HCT116 (cell line): ENCODE measurements around the gene PFDN5. TPM values are rescaled to one million over a fixed set of nuclear protein-coding genes. Genes with fewer than 3 reads are reported as not detected.

ENCODE experiments used
- ATAC-seq: fragments of 200-7000 bp; cut with Tn5 transposase; 2 replicates; pipeline ENCODE4 v1.9.1; 2020; ENCODE audit warnings: mild to moderate bottlenecking, moderate library complexity
- BruUV-seq: library from RNA; stranded (reverse); fragments of 400-500 nt; replicated peaks from 2 replicates; lab custom pipeline; 2021; lab: Mats Ljungman, UMichigan
- CTCF ChIA-PET: fragments of 300-600 bp; sonication (Branson Sonifier 250); formaldehyde crosslinking; loops from one replicate; lab custom pipeline; 2021; ENCODE audit warnings: antibody characterized with exemption; lab: Charles Lee
- POLR2A ChIA-PET: fragments of 300-600, 350-600 bp; sonication (Branson Sonifier 250); formaldehyde crosslinking; loops from one replicate; lab custom pipeline; 2021; ENCODE audit warnings: antibody characterized with exemption; lab: Charles Lee
- RAD21 ChIA-PET, 2 experiments: fragments of 300-600 bp; sonication (Branson Sonifier 250); formaldehyde crosslinking; loops; one replicate each; lab custom pipeline; 2023; ENCODE audit warnings: low total read pairs in 2 of 2; ENCODE audit not compliant: uncharacterized antibody in 2 of 2, unreplicated experiment in 2 of 2, low non-redundant PET in 1 of 2; lab: Charles Lee
- DNase-seq: peaks from one replicate; pipeline ENCODE4 v3.0.0-alpha.2; 2010; ENCODE audit warnings: low read depth, low spot score
- H2AFZ ChIP-seq: fragments of 200-600 bp; shearing (Covaris generic), sonication (generic); 2 replicates; pipeline ENCODE4 v1.6.1; 2017; ENCODE audit warnings: low read depth, mixed run types, mixed read lengths, antibody characterized with exemption, low read length; ENCODE audit not compliant: poor library complexity, severe bottlenecking
- H3K27ac ChIP-seq: 2 replicates; pipeline ENCODE4 v1.5.1; 2012; ENCODE audit warnings: low read depth, low read length
- H3K27me3 ChIP-seq: fragments of 200-600 bp; sonication (generic); 2 replicates; pipeline ENCODE4 v1.6.1; 2016; ENCODE audit warnings: mixed run types, low read length, mixed read lengths; ENCODE audit not compliant: insufficient read depth
- H3K36me3 ChIP-seq, 2 experiments: fragments of 200-500 bp in 1 of 2; fragments of 200-600 bp in 1 of 2; sonication (Bioruptor generic) in 1 of 2; sonication (generic) in 1 of 2; 2 replicates each; pipeline versions ENCODE4 v1.5.1 to v1.6.1; 2014 to 2016; ENCODE audit warnings: low read length in 2 of 2, inconsistent platforms in 1 of 2, mixed read lengths in 1 of 2, mixed run types in 1 of 2; ENCODE audit not compliant: insufficient read depth in 2 of 2, control insufficient read depth in 1 of 2
- H3K4me1 ChIP-seq, 2 experiments: fragments of 200-600 bp in 1 of 2; sonication (generic) in 1 of 2; 2 replicates each; pipeline versions ENCODE4 v1.5.1 to v1.6.1; 2012 to 2017; ENCODE audit warnings: low read length in 2 of 2, inconsistent platforms in 1 of 2, mild to moderate bottlenecking in 1 of 2, mixed read lengths in 1 of 2, mixed run types in 1 of 2, moderate library complexity in 1 of 2; ENCODE audit not compliant: insufficient read depth in 2 of 2, control insufficient read depth in 1 of 2
- H3K4me2 ChIP-seq: fragments of 200-600 bp; sonication (generic); 2 replicates; pipeline ENCODE4 v1.6.1; 2017; ENCODE audit warnings: mixed run types, low read length, mixed read lengths
- H3K4me3 ChIP-seq, 2 experiments: fragments of 200-600 bp in 1 of 2; sonication (generic) in 1 of 2; replicated peaks in 1 of 2; 2 replicates each; pipeline ENCODE4 v1.5.1; 2011 to 2016; ENCODE audit warnings: low read length in 2 of 2, control low read depth in 1 of 2, low read depth in 1 of 2, mild to moderate bottlenecking in 1 of 2, mixed read lengths in 1 of 2, mixed run types in 1 of 2
- H3K79me2 ChIP-seq: fragments of 200-600 bp; sonication (generic); 2 replicates; pipeline ENCODE4 v1.6.1; 2017; ENCODE audit warnings: mild to moderate bottlenecking, mixed run types, low read length, moderate library complexity, mixed read lengths; ENCODE audit not compliant: insufficient read depth
- H3K9ac ChIP-seq: fragments of 200-600 bp; sonication (generic); 2 replicates; pipeline ENCODE4 v1.6.1; 2016; ENCODE audit warnings: low read length, mixed read lengths
- H3K9me2 ChIP-seq: fragments of 200-600 bp; sonication (generic), shearing (Covaris generic); 2 replicates; pipeline ENCODE4 v1.6.1; 2017; ENCODE audit warnings: mixed run types, mild to moderate bottlenecking, moderate library complexity; ENCODE audit not compliant: insufficient read depth
- H3K9me3 ChIP-seq, 2 experiments: fragments of 200-500 bp in 1 of 2; fragments of 200-600 bp in 1 of 2; sonication (Bioruptor generic) in 1 of 2; sonication (generic) in 1 of 2; 2 replicates each; pipeline ENCODE4 v1.6.1; 2014 to 2017; ENCODE audit warnings: low read length in 2 of 2, mixed read lengths in 2 of 2, inconsistent platforms in 1 of 2, low read depth in 1 of 2, mild to moderate bottlenecking in 1 of 2, mixed run types in 1 of 2, moderate library complexity in 1 of 2; ENCODE audit not compliant: control insufficient read depth in 1 of 2, insufficient read depth in 1 of 2
- H4K20me1 ChIP-seq: fragments of 200-600 bp; sonication (generic), shearing (Covaris generic); 2 replicates; pipeline ENCODE4 v1.6.1; 2017; ENCODE audit warnings: mixed run types, mild to moderate bottlenecking, moderate library complexity; ENCODE audit not compliant: insufficient read depth
- EGR1 ChIP-seq: IDR thresholded peaks from 2 replicates; pipeline ENCODE4 v1.6.1; 2012; ENCODE audit warnings: low read depth
- EZH2 ChIP-seq: fragments of 200-600 bp; sonication (generic); IDR thresholded peaks from 2 replicates; pipeline ENCODE4 v1.6.1; 2017; ENCODE audit warnings: antibody characterized with exemption, mixed run types
- FOSL1 ChIP-seq: IDR thresholded peaks from 2 replicates; pipeline ENCODE4 v1.6.1; 2012; ENCODE audit warnings: low read depth
- JUND ChIP-seq: IDR thresholded peaks from 2 replicates; pipeline ENCODE4 v1.6.1; 2012
- POLR2AphosphoS5 ChIP-seq: IDR thresholded peaks from 2 replicates; pipeline ENCODE4 v1.6.1; 2011; ENCODE audit warnings: mild to moderate bottlenecking, low read depth, low read length, moderate library complexity
- SP1 ChIP-seq: IDR thresholded peaks from 2 replicates; pipeline ENCODE4 v1.6.1; 2012; ENCODE audit warnings: low read depth
- SRF ChIP-seq: IDR thresholded peaks from 2 replicates; pipeline ENCODE4 v1.6.1; 2012; ENCODE audit warnings: low read depth
- intact Hi-C: fragments of 100-400 bp; cut with micrococcal nuclease; formaldehyde crosslinking; loops from 2 replicates; pipeline ENCODE4 v1.10.0; 2022
- total RNA-seq: library from RNA; stranded (reverse); gene quantifications from one replicate; pipeline ENCODE4 v1.2.1, GENCODE V29; 2021; ENCODE audit not compliant: unreplicated experiment
- TF ChIP-seq, protein P1 (sequence below): IDR thresholded peaks from 2 replicates; pipeline ENCODE4 v1.6.1; 2011; ENCODE audit warnings: mild to moderate bottlenecking, low read length, moderate library complexity; ENCODE audit not compliant: insufficient replicate concordance; ENCODE audit errors: extremely low read depth
- TF ChIP-seq, protein P2 (sequence below): IDR thresholded peaks from 2 replicates; pipeline ENCODE4 v1.6.1; 2012

Gene PFDN5
- total RNA-seq, 1 experiment from 2014 or later, result 318 TPM

DNA sequence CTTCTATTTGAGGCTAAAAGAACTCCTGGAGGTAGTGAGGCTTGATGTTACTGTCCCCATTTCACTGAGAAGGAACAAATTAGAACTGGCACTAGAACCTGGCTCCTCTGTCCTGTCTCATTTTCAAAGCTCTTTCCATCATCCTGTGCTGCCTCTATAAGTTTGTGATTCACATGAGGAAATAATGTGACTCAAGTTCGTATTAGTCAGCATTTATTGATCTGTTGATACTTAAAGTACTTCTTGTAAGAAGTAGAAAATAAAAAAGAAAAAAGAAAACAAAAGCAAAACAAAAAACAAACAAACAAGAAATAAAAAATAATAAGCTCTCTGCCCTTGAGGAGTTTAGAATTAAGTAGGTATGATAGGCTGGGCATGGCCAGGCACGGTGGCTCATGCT is 29.6 kb upstream of the PFDN5 start:
- no peaks in the 10 kb centered on the region for H3K9me3 ChIP-seq
- RAD21 ChIA-PET, result no interaction called here
- no peak overlapping the region for H3K9ac ChIP-seq
- TF ChIP-seq, protein P1, sequence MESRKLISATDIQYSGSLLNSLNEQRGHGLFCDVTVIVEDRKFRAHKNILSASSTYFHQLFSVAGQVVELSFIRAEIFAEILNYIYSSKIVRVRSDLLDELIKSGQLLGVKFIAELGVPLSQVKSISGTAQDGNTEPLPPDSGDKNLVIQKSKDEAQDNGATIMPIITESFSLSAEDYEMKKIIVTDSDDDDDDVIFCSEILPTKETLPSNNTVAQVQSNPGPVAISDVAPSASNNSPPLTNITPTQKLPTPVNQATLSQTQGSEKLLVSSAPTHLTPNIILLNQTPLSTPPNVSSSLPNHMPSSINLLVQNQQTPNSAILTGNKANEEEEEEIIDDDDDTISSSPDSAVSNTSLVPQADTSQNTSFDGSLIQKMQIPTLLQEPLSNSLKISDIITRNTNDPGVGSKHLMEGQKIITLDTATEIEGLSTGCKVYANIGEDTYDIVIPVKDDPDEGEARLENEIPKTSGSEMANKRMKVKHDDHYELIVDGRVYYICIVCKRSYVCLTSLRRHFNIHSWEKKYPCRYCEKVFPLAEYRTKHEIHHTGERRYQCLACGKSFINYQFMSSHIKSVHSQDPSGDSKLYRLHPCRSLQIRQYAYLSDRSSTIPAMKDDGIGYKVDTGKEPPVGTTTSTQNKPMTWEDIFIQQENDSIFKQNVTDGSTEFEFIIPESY, result no peak
- TF ChIP-seq POLR2AphosphoS5, result no peak
- TF ChIP-seq EZH2, result no peak
- peak; percentile 38; the same call in 1 of the 2 replicates for TF ChIP-seq SP1
- peak; percentile 78 for TF ChIP-seq FOSL1
- TF ChIP-seq EGR1, result no peak
- no peak for TF ChIP-seq SRF
- TF ChIP-seq JUND, result peak; percentile 54; the same call in 1 of the 2 replicates
- TF ChIP-seq, protein P2, sequence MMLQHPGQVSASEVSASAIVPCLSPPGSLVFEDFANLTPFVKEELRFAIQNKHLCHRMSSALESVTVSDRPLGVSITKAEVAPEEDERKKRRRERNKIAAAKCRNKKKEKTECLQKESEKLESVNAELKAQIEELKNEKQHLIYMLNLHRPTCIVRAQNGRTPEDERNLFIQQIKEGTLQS, result no peak
- TF ChIP-seq, all 23 proteins: peak for 3
- Histone ChIP-seq H3K36me3 (peaks cover 3 to 13% of the 10 kb centered on the region in 2 experiments; a peak in 1 of 4 replicates), H4K20me1 (no peaks in the 10 kb centered on the region), H3K27ac (no peak overlapping the region), H3K27me3 (no peaks in the 10 kb centered on the region), H3K9me2 (no peaks in the 10 kb centered on the region), H3K4me3 (no peak overlapping the region), H3K79me2 (peaks cover 24% of the 10 kb centered on the region), H3K4me1 (peaks cover 11 to 28% of the 10 kb centered on the region in 2 experiments), H2AFZ (peak overlapping the region; percentile 36), H3K4me2 (peak overlapping the region; percentile 22)
- ChIA-PET POLR2A (interaction anchor here (0.6 to 1.2 kb wide), 4 partner anchors 26 to 235 kb away, joined by 3 read pairs; partner anchors contain the start of gene TARBP2), CTCF (interaction anchor here (0.7 to 2.1 kb wide), 3 partner anchors 52 to 218 kb away, joined by 3 to 9 read pairs (median 4); partner anchors contain the start of gene AAAS)
- ATAC-seq (no peak), DNase-seq (no peak)
- BruUV-seq, result no TSS peak
- intact Hi-C loops, result no loop called here
